ENCODE measurements around the gene HMGB2.

DNA sequence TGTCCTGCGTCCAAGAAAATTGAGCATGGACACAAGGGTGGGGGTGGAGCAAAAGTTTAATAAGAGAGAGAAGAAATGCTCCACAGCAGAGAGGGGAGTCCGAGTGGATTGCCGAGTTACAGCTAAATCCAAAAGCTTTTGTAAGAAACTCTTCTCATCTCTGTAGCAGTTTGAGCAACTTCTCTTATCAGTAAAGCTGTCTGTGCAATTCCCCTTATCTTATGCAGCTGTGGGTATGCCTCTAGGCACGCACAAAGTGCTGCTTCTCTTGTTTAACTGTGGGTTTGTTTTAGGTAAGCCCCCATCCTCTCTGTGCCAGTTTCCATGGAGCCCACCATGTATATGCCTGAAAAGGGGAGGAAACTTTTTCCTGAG, 44.8 kb downstream of the HMGB2 start:
- TF ChIP-seq, protein P1, sequence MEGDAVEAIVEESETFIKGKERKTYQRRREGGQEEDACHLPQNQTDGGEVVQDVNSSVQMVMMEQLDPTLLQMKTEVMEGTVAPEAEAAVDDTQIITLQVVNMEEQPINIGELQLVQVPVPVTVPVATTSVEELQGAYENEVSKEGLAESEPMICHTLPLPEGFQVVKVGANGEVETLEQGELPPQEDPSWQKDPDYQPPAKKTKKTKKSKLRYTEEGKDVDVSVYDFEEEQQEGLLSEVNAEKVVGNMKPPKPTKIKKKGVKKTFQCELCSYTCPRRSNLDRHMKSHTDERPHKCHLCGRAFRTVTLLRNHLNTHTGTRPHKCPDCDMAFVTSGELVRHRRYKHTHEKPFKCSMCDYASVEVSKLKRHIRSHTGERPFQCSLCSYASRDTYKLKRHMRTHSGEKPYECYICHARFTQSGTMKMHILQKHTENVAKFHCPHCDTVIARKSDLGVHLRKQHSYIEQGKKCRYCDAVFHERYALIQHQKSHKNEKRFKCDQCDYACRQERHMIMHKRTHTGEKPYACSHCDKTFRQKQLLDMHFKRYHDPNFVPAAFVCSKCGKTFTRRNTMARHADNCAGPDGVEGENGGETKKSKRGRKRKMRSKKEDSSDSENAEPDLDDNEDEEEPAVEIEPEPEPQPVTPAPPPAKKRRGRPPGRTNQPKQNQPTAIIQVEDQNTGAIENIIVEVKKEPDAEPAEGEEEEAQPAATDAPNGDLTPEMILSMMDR (conservative IDR thresholded peaks at IDR 0.05; ENCODE audit: low read depth, low read length) = no peak
- no peak for TF ChIP-seq EZH2phosphoT487 (IDR thresholded peaks at IDR 0.05; ENCODE audit: borderline replicate concordance, low read length)

All from PC-3 (cell line).